ENCODE results near the gene RMDN3. TPM values are rescaled to one million over a fixed set of nuclear protein-coding genes. Genes with fewer than 3 reads are reported as not detected.

RMDN3 gene, protein sequence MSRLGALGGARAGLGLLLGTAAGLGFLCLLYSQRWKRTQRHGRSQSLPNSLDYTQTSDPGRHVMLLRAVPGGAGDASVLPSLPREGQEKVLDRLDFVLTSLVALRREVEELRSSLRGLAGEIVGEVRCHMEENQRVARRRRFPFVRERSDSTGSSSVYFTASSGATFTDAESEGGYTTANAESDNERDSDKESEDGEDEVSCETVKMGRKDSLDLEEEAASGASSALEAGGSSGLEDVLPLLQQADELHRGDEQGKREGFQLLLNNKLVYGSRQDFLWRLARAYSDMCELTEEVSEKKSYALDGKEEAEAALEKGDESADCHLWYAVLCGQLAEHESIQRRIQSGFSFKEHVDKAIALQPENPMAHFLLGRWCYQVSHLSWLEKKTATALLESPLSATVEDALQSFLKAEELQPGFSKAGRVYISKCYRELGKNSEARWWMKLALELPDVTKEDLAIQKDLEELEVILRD
- total RNA-seq (2021) (15.7 and 19.8 TPM in 2 replicates), Bru-seq, nascent RNA (percentile 57 among the genes with signal in this experiment), BruChase-seq, experiment 1, labeled RNA remaining after a 2-hour chase (percentile 69 among the genes with signal in this experiment), BruChase-seq, experiment 2, labeled RNA remaining after a 6-hour chase (percentile 65 among the genes with signal in this experiment)
- long read RNA-seq, transcript RMDN3-202 (13 exons, 2,251 nt): major isoform, 18 of 46 reads
- long read RNA-seq, partial matches to known transcripts: 2 of 46 reads
- long read RNA-seq, other reads (novel, unspliced or antisense): 26 of 46 reads

DNA sequence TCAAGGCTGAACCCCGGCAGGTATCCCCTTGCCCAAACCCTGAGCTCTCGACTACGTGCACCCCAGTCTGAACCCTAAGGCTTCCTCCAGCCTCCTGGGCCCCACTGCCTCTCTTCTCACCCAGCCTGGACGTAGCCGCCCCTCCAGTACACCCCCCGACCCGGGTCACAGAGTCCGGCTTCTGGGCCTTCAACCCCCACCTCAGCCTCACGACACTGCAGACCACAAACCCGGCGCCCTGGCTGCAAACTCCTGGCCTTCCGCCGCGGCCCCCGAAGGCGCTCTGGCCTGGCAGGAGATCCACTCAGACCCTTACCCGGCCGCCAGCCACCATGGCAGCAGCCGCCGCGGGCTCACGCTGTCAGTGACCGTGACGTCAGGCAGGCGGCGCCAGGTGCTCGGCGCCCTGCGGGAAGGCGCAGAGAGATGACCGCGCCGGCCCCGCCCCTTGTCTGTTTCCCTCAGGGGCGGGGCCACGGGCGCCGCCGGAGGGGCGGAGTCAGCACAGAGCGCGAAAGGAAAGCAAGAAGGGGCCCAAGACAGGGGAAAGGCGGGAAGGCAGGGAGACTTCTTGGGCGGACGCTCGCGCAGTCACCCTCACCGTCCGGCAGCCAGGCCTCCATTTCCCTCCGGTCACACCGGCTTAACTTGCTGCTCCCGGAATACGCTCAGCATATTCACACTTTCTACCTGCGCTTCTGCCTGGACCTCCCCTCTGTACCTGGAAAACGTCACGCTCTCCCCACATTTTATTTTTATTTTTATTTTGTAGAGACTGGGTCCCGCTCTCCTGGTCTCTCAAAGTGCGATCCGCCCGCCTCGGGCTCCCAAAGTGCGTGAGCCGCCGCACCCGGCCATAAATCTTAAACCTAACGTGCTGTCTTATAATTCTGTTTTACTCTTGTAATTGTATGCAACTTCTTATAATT lies at the start of gene RMDN3:
TSS of gene RMDN3 (minus strand) at position 372 of the 929 bp plus-strand sequence. CDS start 471 bp downstream, outside the sequence.
- ChIA-PET POLR2A (ENCODE audit: unreplicated experiment) (no interaction called here), CTCF (no interaction called here)
- BruUV-seq (replicated peaks): TSS peak; percentile 97

DNA sequence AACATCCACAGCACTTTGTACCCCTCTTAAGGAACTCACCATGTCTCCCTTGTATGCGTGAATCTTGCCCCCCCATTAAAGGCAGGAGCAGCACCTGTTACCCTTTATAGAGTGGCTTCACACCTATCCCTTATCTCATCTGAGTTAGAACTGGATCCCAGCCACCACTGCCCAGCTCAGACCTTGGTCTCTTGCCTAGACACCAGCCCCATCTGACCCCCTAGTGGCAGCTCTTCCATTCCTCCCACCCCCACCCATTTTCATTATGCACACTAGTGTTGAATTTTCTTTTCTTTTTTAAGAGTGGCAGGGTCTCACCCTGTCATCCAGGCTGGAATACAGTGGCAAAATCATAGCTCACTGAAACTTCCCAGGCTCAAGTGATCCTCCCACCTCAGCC lies 48.6 kb upstream of the RMDN3 start:
- H3K9me2 ChIP-seq (ENCODE audit: insufficient read depth): no peaks in the 10 kb centered on the region
- CTCF ChIA-PET: no interaction called here
- intact Hi-C loops (cut with micrococcal nuclease; ENCODE audit: unreplicated experiment): no loop called here
- no peak overlapping the region for H3K27ac ChIP-seq
- no peak overlapping the region for H2AFZ ChIP-seq
- H3K79me2 ChIP-seq (ENCODE audit: low read depth): peaks cover 17% of the 10 kb centered on the region
- BruUV-seq (replicated peaks): no TSS peak
- H3K36me3 ChIP-seq (ENCODE audit: low read depth): no peaks in the 10 kb centered on the region
- no peaks in the 10 kb centered on the region for H3K9me3 ChIP-seq (ENCODE audit: insufficient read depth, low read depth)
- TF ChIP-seq EZH2 (IDR thresholded peaks at IDR 0.05; ENCODE audit: low read depth): no peak
- TF ChIP-seq, protein P1, sequence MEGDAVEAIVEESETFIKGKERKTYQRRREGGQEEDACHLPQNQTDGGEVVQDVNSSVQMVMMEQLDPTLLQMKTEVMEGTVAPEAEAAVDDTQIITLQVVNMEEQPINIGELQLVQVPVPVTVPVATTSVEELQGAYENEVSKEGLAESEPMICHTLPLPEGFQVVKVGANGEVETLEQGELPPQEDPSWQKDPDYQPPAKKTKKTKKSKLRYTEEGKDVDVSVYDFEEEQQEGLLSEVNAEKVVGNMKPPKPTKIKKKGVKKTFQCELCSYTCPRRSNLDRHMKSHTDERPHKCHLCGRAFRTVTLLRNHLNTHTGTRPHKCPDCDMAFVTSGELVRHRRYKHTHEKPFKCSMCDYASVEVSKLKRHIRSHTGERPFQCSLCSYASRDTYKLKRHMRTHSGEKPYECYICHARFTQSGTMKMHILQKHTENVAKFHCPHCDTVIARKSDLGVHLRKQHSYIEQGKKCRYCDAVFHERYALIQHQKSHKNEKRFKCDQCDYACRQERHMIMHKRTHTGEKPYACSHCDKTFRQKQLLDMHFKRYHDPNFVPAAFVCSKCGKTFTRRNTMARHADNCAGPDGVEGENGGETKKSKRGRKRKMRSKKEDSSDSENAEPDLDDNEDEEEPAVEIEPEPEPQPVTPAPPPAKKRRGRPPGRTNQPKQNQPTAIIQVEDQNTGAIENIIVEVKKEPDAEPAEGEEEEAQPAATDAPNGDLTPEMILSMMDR (conservative IDR thresholded peaks at IDR 0.05): no peak
- DNase-seq: no peak
- peaks cover 4% of the 10 kb centered on the region; the same call in 1 of the 2 replicates for H3F3A ChIP-seq (ENCODE audit: insufficient read depth, low read depth)
- peaks cover 9% of the 10 kb centered on the region; the same call in 1 of the 2 replicates for H3K4me1 ChIP-seq (replicated peaks; ENCODE audit: insufficient read depth)
- H3K27me3 ChIP-seq (ENCODE audit: insufficient read depth, low read depth): no peaks in the 10 kb centered on the region
- H4K20me1 ChIP-seq (ENCODE audit: insufficient read depth): no peaks in the 10 kb centered on the region
- H3K4me3 ChIP-seq: no peak overlapping the region
- POLR2A ChIA-PET (ENCODE audit: unreplicated experiment): interaction anchor here (0.7 kb wide), 1 partner anchor 37 kb away, joined by 5 read pairs; no protein-coding TSS in a partner anchor
- H3K4me2 ChIP-seq: no peak overlapping the region

More for the DNA sequence above, at the start of gene RMDN3:
- H3K79me2 ChIP-seq (ENCODE audit: low read depth): 0 out of 2 replicates have a peak, but pooled peaks cover 17% of the 10 kb centered on the region
- no peaks in the 10 kb centered on the region for H3K9me2 ChIP-seq (ENCODE audit: insufficient read depth)
- H3K9me3 ChIP-seq (ENCODE audit: insufficient read depth, low read depth): no peaks in the 10 kb centered on the region
- H4K20me1 ChIP-seq (ENCODE audit: insufficient read depth): no peaks in the 10 kb centered on the region
- H3K27me3 ChIP-seq (ENCODE audit: insufficient read depth, low read depth): no peaks in the 10 kb centered on the region
- intact Hi-C loops (cut with micrococcal nuclease; ENCODE audit: unreplicated experiment): loop anchor here (1.0 to 2.0 kb wide), 3 partner anchors 14 to 140 kb away; partner anchors contain the start of genes C15orf62 and VPS18
- no peaks in the 10 kb centered on the region for H3K36me3 ChIP-seq (ENCODE audit: low read depth)
- H3F3A ChIP-seq (ENCODE audit: insufficient read depth, low read depth): no peaks in the 10 kb centered on the region
- peak within 1 kb of the TSS; percentile 59 for H3K27ac ChIP-seq
- peak within 1 kb of the TSS; percentile 89 for H2AFZ ChIP-seq
- peak; percentile 73 to 92 for DNase-seq
- H3K4me1 ChIP-seq (replicated peaks; ENCODE audit: insufficient read depth): peaks cover 12% of the 10 kb centered on the region; the same call in 1 of the 2 replicates
- H3K4me3 ChIP-seq: peak within 1 kb of the TSS; percentile 93
- TF ChIP-seq, protein P1 (conservative IDR thresholded peaks at IDR 0.05): no peak
- no peak for TF ChIP-seq EZH2 (IDR thresholded peaks at IDR 0.05; ENCODE audit: low read depth)
- H3K4me2 ChIP-seq: peak within 1 kb of the TSS; percentile 85

Data from PC-9 (cell line).